ENCODE results near the gene ZNF343. TPM values are rescaled to one million over a fixed set of nuclear protein-coding genes. Genes with fewer than 3 reads are reported as not detected.

Gene ZNF343
- total and polyA plus RNA-seq, 2 of the 4 experiments (the other 2 are of a cell fraction): 7.8 to 26.2 TPM

- dilution Hi-C loops (cut with HindIII; ENCODE audit: low sequenced_read_pairs, unreplicated experiment): no loop called here
- intact Hi-C loops (cut with micrococcal nuclease): no loop called here
- in situ Hi-C loops (cut with MboI; ENCODE audit: low sequenced_read_pairs): loop anchor here (10.0 to 25.0 kb wide), 2 partner anchors 180 to 703 kb away; no protein-coding TSS in a partner anchor
Measured at GRCh38 chr20:2465100-2465499, 43.6 kb downstream of the ZNF343 start.

More at GRCh38 chr20:2465100-2465499, 43.6 kb downstream of the ZNF343 start:
- Histone ChIP-seq H4K20me1 (ENCODE audit: insufficient read depth, low read length) (peaks cover 47% of the 10 kb centered on the region), H2BK20ac (ENCODE audit: low read depth, low read length) (no peak overlapping the region), H3K4me2 (ENCODE audit: low read depth, low read length) (no peak overlapping the region), H3K14ac (replicated peaks; ENCODE audit: low read depth, low read length) (no peak overlapping the region), H3K36me3 (ENCODE audit: control insufficient read depth, insufficient read depth, low read length) (peaks cover 60% of the 10 kb centered on the region), H2BK5ac (ENCODE audit: low read depth, low read length, poor library complexity, severe bottlenecking) (no peak overlapping the region), H3K23ac (ENCODE audit: low read depth, low read length) (no peak overlapping the region), H4K91ac (ENCODE audit: insufficient read depth, low read depth, low read length) (no peak overlapping the region), H2AK9ac (replicated peaks; ENCODE audit: low read depth, low read length, poor library complexity) (no peak overlapping the region), H3K9me3 (ENCODE audit: control insufficient read depth, insufficient read depth, low read length) (no peaks in the 10 kb centered on the region), H2AFZ (replicated peaks; ENCODE audit: low read length, poor library complexity) (no peak overlapping the region), H4K5ac (ENCODE audit: low read depth, low read length) (no peak overlapping the region), H3K9me1 (ENCODE audit: insufficient read depth, low read length) (peaks cover 13% of the 10 kb centered on the region), H4K8ac (ENCODE audit: low read depth in 2 of 2, low read length in 2 of 2) (no peak overlapping the region), H3K18ac (ENCODE audit: low read depth, low read length) (no peak overlapping the region), H3K4me1 (ENCODE audit: control insufficient read depth, insufficient read depth, low read length) (peaks cover 7% of the 10 kb centered on the region), H2BK15ac (ENCODE audit: low read depth, low read length) (no peak overlapping the region), H3K9ac (ENCODE audit: low read depth, low read length) (no peak overlapping the region), H3K4ac (ENCODE audit: low read depth, low read length) (no peak overlapping the region), H3K27ac (ENCODE audit: insufficient read depth, low read length) (no peak overlapping the region), H3K79me1 (ENCODE audit: low read depth in 1 of 2, low read length in 2 of 2) (peaks cover 30 to 48% of the 10 kb centered on the region in 2 experiments), H2BK120ac (ENCODE audit: low read depth, low read length) (no peak overlapping the region), H3K4me3 (ENCODE audit: insufficient read depth, low read depth, low read length) (no peak overlapping the region), H3K27me3 (ENCODE audit: control insufficient read depth, insufficient read depth, low read length) (no peaks in the 10 kb centered on the region), H3K56ac (ENCODE audit: extremely low read depth, insufficient read depth, low read length) (no peak overlapping the region), H2AK5ac (ENCODE audit: low read depth, low read length) (no peak overlapping the region)
- DNase-seq (no peak), ATAC-seq (ENCODE audit: low read depth) (no peak)
- TF ChIP-seq MAFK (IDR thresholded peaks at IDR 0.05; ENCODE audit: low read depth, low read length) (no peak), ELK1 (IDR thresholded peaks at IDR 0.05; ENCODE audit: borderline replicate concordance, low read depth, low read length) (no peak), SMC3 (IDR thresholded peaks at IDR 0.05; ENCODE audit: low read depth, low read length) (no peak), USF2 (IDR thresholded peaks at IDR 0.05; ENCODE audit: low read depth, low read length) (no peak), MAZ (IDR thresholded peaks at IDR 0.05; ENCODE audit: borderline replicate concordance, low read depth, low read length) (no peak), MXI1 (IDR thresholded peaks at IDR 0.05; ENCODE audit: borderline replicate concordance, low read depth, low read length) (no peak), CHD1 (IDR thresholded peaks at IDR 0.05; ENCODE audit: low read depth, low read length) (no peak), CTCF (conservative IDR thresholded peaks at IDR 0.05; ENCODE audit: low read depth, low read length) (no peak), RAD21 (IDR thresholded peaks at IDR 0.05; ENCODE audit: low read length) (no peak), CEBPB (IDR thresholded peaks at IDR 0.05; ENCODE audit: low read depth, low read length) (no peak), NFE2L2 (IDR thresholded peaks at IDR 0.05; ENCODE audit: low read depth, low read length) (no peak), POLR2A (IDR thresholded peaks at IDR 0.05; ENCODE audit: low read depth, low read length) (no peak), RFX5 (IDR thresholded peaks at IDR 0.05; ENCODE audit: low read depth, low read length) (no peak), RCOR1 (IDR thresholded peaks at IDR 0.05; ENCODE audit: insufficient replicate concordance, low read length) (no peak), FOS (IDR thresholded peaks at IDR 0.05; ENCODE audit: low read depth, low read length) (no peak), BHLHE40 (IDR thresholded peaks at IDR 0.05; ENCODE audit: low read depth, low read length) (no peak)
- 100% methylated on average over 2 of the region's 6 CpGs; no CpG with 5 or more reads in 1 of the 2 experiments for WGBS, 2 experiments (ENCODE audit: extremely low coverage in 2 of 2, insufficient read length in 1 of 2)
- no TSS peak for BruUV-seq (replicated peaks)
- ChIA-PET CTCF (no interaction called here), POLR2A (ENCODE audit: unreplicated experiment) (no interaction called here)

All from IMR-90 (cell line).